Keratinocyte (primary cell): Measurements from ENCODE around the gene SLC38A3.
A peak's percentile ranks its signal among the peaks of the same experiment; 100 is the strongest.

Experiments
- CTCF ChIP-seq, 3 experiments: IDR thresholded peaks in 1 of 3; conservative IDR thresholded peaks in 1 of 3; optimal IDR thresholded peaks in 1 of 3; 2 replicates in 2 of 3; 3 replicates in 1 of 3; pipeline versions ENCODE3 to v1.5.1; 2011; ENCODE audit warnings: low read length in 3 of 3, mild to moderate bottlenecking in 3 of 3, moderate library complexity in 2 of 3, control low read depth in 1 of 3, inconsistent platforms in 1 of 3; ENCODE audit not compliant: insufficient read depth in 2 of 3; ENCODE audit errors: extremely low read depth in 1 of 3
- EZH2 ChIP-seq: IDR thresholded peaks from one replicate; pipeline ENCODE4 v1.6.1; 2012; ENCODE audit warnings: inconsistent platforms, mild to moderate bottlenecking, low read length, moderate library complexity

GRCh38 chr3:50256978-50257890 is 52.2 kb downstream of the SLC38A3 start:
- TF ChIP-seq CTCF (optimal IDR thresholded peaks at IDR 0.05 in 1 of 3, IDR thresholded peaks at IDR 0.05 in 1 of 3, conservative IDR thresholded peaks at IDR 0.05 in 1 of 3; ENCODE audit: extremely low read depth in 1 of 3, insufficient read depth in 2 of 3, low read length in 3 of 3) (peak in 2 of 3 experiments; percentile 49 to 63), EZH2 (no peak)
